GM10248 (cell line): ENCODE measurements around the gene DCUN1D4.

Source experiments
- CTCF ChIA-PET: fragments of 300-600 bp; sonication (Branson Sonifier 250); formaldehyde crosslinking; extraction: SDS; loops from one replicate; lab custom pipeline; 2021; ENCODE audit warnings: antibody characterized with exemption; lab: Yijun Ruan, JAX
- POLR2A ChIA-PET: fragments of 350-650 bp; sonication (Branson Sonifier 250); formaldehyde crosslinking; extraction: SDS; loops from one replicate; lab custom pipeline; 2020; ENCODE audit warnings: antibody characterized with exemption; lab: Yijun Ruan, JAX
- DNase-seq: peaks from one replicate; pipeline ENCODE4 v3.0.0; 2012; ENCODE audit errors: extremely low spot score
- CTCF ChIP-seq: IDR thresholded peaks from 2 replicates; pipeline ENCODE4 v1.5.1; 2012; ENCODE audit warnings: mild to moderate bottlenecking, low read depth; ENCODE audit errors: extremely low read depth, missing control alignments, control extremely low read depth

Gene DCUN1D4

GRCh38 chr4:51851937-51852290 is 9.0 kb downstream of the DCUN1D4 start:
- ChIA-PET POLR2A (no interaction called here), CTCF (interaction anchor here (1.1 to 2.4 kb wide), 5 partner anchors 10 to 39 kb away, joined by 3 to 8 read pairs (median 3); no protein-coding TSS in a partner anchor)
- no peak for TF ChIP-seq CTCF
- no peak for DNase-seq

GRCh38 chr4:51853027-51853682 is 10.2 kb downstream of the DCUN1D4 start:
- DNase-seq: no peak
- TF ChIP-seq CTCF: no peak
- ChIA-PET POLR2A (no interaction called here), CTCF (interaction anchor here (1.0 to 2.4 kb wide), 4 partner anchors 8 to 51 kb away, joined by 3 to 8 read pairs (median 4); partner anchors contain the start of gene DCUN1D4)

GRCh38 chr4:51855270-51855669 is 12.3 kb downstream of the DCUN1D4 start:
- CTCF ChIA-PET: interaction anchor here (2.2 kb wide), 1 partner anchor 41 kb away, joined by 9 read pairs; no protein-coding TSS in a partner anchor
- TF ChIP-seq CTCF: no peak
- DNase-seq: no peak
- POLR2A ChIA-PET: no interaction called here

GRCh38 chr4:51855751-51856150 is 12.8 kb downstream of the DCUN1D4 start:
- POLR2A ChIA-PET: no interaction called here
- TF ChIP-seq CTCF: no peak
- CTCF ChIA-PET: interaction anchor here (0.8 to 2.2 kb wide), 3 partner anchors 9 to 41 kb away, joined by 3 to 9 read pairs (median 3); no protein-coding TSS in a partner anchor
- no peak for DNase-seq

- ChIA-PET CTCF (interaction anchor here (0.8 to 1.1 kb wide), 4 partner anchors 11 to 21 kb away, joined by 3 read pairs; no protein-coding TSS in a partner anchor), POLR2A (no interaction called here)
- DNase-seq: no peak
- no peak for TF ChIP-seq CTCF
Measured at GRCh38 chr4:51858605-51859202, 15.8 kb downstream of the DCUN1D4 start.

GRCh38 chr4:51859476-51860031 is 16.6 kb downstream of the DCUN1D4 start:
- no peak for TF ChIP-seq CTCF
- DNase-seq: no peak
- POLR2A ChIA-PET: no interaction called here
- CTCF ChIA-PET: no interaction called here
